Panc1 (cell line): Measurements from ENCODE around the gene LRP5.

Source experiments
- REST ChIP-seq, 2 experiments: IDR thresholded peaks; 2 replicates each; pipeline ENCODE4 v1.6.1; 2011 to 2012; ENCODE audit warnings: low read depth in 2 of 2, control low read depth in 1 of 2, low read length in 1 of 2, mild to moderate bottlenecking in 1 of 2, moderate library complexity in 1 of 2; ENCODE audit not compliant: insufficient read depth in 1 of 2
- SIN3A ChIP-seq: IDR thresholded peaks from 2 replicates; pipeline ENCODE4 v1.6.1; 2012; ENCODE audit warnings: low read depth, mild to moderate bottlenecking, low read length, moderate library complexity, borderline replicate concordance; ENCODE audit not compliant: insufficient read depth
- TF ChIP-seq, protein P1 (sequence below): fragments of 450-650 bp; IDR thresholded peaks from 2 replicates; pipeline ENCODE4 v1.5.1; 2017; ENCODE audit warnings: mild to moderate bottlenecking

GRCh38 chr11:68369756-68370155, 57.4 kb downstream of the LRP5 start:
- TF ChIP-seq, protein P1, sequence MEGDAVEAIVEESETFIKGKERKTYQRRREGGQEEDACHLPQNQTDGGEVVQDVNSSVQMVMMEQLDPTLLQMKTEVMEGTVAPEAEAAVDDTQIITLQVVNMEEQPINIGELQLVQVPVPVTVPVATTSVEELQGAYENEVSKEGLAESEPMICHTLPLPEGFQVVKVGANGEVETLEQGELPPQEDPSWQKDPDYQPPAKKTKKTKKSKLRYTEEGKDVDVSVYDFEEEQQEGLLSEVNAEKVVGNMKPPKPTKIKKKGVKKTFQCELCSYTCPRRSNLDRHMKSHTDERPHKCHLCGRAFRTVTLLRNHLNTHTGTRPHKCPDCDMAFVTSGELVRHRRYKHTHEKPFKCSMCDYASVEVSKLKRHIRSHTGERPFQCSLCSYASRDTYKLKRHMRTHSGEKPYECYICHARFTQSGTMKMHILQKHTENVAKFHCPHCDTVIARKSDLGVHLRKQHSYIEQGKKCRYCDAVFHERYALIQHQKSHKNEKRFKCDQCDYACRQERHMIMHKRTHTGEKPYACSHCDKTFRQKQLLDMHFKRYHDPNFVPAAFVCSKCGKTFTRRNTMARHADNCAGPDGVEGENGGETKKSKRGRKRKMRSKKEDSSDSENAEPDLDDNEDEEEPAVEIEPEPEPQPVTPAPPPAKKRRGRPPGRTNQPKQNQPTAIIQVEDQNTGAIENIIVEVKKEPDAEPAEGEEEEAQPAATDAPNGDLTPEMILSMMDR = no peak
- TF ChIP-seq REST (IDR thresholded peaks at IDR 0.05; ENCODE audit: insufficient read depth in 1 of 2, low read depth in 2 of 2, low read length in 1 of 2) (no peak), SIN3A (no peak)
